ENCODE data around the gene SPEM2. TPM values are rescaled to one million over a fixed set of nuclear protein-coding genes. Genes with fewer than 3 reads are reported as not detected.

The SPEM2 gene
- not detected for total RNA-seq
- polyA plus RNA-seq = not detected

- H3K4me3 ChIP-seq (ENCODE audit: low read depth in 1 of 3, low read length in 3 of 3) = no peak within 1 kb of the TSS
- H3K9me3 ChIP-seq (ENCODE audit: control insufficient read depth in 4 of 4, low read length in 3 of 4) = no peaks in the 10 kb centered on the region
- no peak for DNase-seq (ENCODE audit: low spot score)
- H3K27ac ChIP-seq (ENCODE audit: low read depth in 1 of 2, low read length in 2 of 2) = no peak within 1 kb of the TSS
- 85% methylated on average over 7 of the region's 7 CpGs for WGBS
- TF ChIP-seq EGR1 (IDR thresholded peaks at IDR 0.05; ENCODE audit: low read depth in 2 of 2) (no peak), RXRA (IDR thresholded peaks at IDR 0.05) (no peak), JUND (IDR thresholded peaks at IDR 0.05) (no peak), HNF4A (conservative IDR thresholded peaks at IDR 0.05) (no peak), NR2F2 (IDR thresholded peaks at IDR 0.05) (no peak)
- no peaks in the 10 kb centered on the region for H3K27me3 ChIP-seq (ENCODE audit: control insufficient read depth in 4 of 4, insufficient read depth in 4 of 4, low read length in 3 of 4)
- H3K9ac ChIP-seq (ENCODE audit: low read depth in 1 of 2, low read length in 2 of 2) = no peak within 1 kb of the TSS
- H3K36me3 ChIP-seq (ENCODE audit: control insufficient read depth in 4 of 4, insufficient read depth in 3 of 4, low read depth in 1 of 4, low read length in 3 of 4) = no peaks in the 10 kb centered on the region
- H3K4me1 ChIP-seq (ENCODE audit: control insufficient read depth in 4 of 4, insufficient read depth in 4 of 4, low read length in 3 of 4) = no peaks in the 10 kb centered on the region
Observed at GRCh38 chr17:7425316-7425715, at the start of gene SPEM2. SPEM2 (plus strand) TSS chr17:7425616; CDS start chr17:7425689, 73 bp downstream.

DNA sequence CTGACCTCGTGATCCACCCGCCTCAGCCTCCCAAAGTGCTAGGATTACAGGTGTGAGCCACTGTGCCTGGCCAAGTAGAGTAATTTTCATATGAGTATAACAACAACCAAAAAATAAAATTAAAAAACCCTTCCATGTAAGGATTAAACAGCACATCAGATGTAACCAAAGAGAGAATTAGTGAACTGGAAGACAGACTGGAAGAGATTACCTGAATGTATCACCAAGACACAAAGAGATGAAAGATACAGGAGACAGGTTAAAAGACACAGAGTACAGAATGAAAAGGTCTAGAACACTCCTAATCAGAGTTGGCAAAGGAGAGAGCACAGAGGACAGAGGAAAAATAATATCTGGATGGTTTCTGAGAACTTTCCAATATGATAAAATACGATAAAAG lies 46.3 kb upstream of the SPEM2 start:
- 91% methylated on average over 3 of the region's 3 CpGs for WGBS
- no peak for TF ChIP-seq REST (IDR thresholded peaks at IDR 0.05)
- no peak for TF ChIP-seq RXRA (IDR thresholded peaks at IDR 0.05)
- no peak for TF ChIP-seq HNF4A (conservative IDR thresholded peaks at IDR 0.05)
- no peak for TF ChIP-seq JUND (IDR thresholded peaks at IDR 0.05)
- TF ChIP-seq MAX (IDR thresholded peaks at IDR 0.05) = no peak
- TF ChIP-seq HNF4G (IDR thresholded peaks at IDR 0.05) = no peak
- no peak for TF ChIP-seq EGR1 (IDR thresholded peaks at IDR 0.05; ENCODE audit: low read depth in 2 of 2)
- TF ChIP-seq, protein P1, sequence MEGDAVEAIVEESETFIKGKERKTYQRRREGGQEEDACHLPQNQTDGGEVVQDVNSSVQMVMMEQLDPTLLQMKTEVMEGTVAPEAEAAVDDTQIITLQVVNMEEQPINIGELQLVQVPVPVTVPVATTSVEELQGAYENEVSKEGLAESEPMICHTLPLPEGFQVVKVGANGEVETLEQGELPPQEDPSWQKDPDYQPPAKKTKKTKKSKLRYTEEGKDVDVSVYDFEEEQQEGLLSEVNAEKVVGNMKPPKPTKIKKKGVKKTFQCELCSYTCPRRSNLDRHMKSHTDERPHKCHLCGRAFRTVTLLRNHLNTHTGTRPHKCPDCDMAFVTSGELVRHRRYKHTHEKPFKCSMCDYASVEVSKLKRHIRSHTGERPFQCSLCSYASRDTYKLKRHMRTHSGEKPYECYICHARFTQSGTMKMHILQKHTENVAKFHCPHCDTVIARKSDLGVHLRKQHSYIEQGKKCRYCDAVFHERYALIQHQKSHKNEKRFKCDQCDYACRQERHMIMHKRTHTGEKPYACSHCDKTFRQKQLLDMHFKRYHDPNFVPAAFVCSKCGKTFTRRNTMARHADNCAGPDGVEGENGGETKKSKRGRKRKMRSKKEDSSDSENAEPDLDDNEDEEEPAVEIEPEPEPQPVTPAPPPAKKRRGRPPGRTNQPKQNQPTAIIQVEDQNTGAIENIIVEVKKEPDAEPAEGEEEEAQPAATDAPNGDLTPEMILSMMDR (IDR thresholded peaks at IDR 0.05; ENCODE audit: low read depth, low read length, missing input control) = no peak
- no peak for TF ChIP-seq TAF1 (conservative IDR thresholded peaks at IDR 0.05)
- TF ChIP-seq ATF3 (IDR thresholded peaks at IDR 0.05) = no peak
- no peak for TF ChIP-seq RAD21 (IDR thresholded peaks at IDR 0.05)
- TF ChIP-seq SP1 (IDR thresholded peaks at IDR 0.05) = no peak
- no peak for TF ChIP-seq NR2F2 (IDR thresholded peaks at IDR 0.05)
- TF ChIP-seq FOXA1 (IDR thresholded peaks at IDR 0.05) = no peak
- peaks cover 0 to 3% (median 0%) of the 10 kb centered on the region in 4 donors for H3K27me3 ChIP-seq (ENCODE audit: control insufficient read depth in 4 of 4, insufficient read depth in 4 of 4, low read length in 3 of 4)
- H3K27ac ChIP-seq (ENCODE audit: low read depth in 1 of 2, low read length in 2 of 2) = no peak overlapping the region
- H3K4me1 ChIP-seq (ENCODE audit: control insufficient read depth in 4 of 4, insufficient read depth in 4 of 4, low read length in 3 of 4) = peaks cover 6 to 18% (median 12%) of the 10 kb centered on the region in 4 donors
- no peak for DNase-seq (ENCODE audit: low spot score)
- H3K9ac ChIP-seq (ENCODE audit: low read depth in 1 of 2, low read length in 2 of 2) = no peak overlapping the region
- no peak overlapping the region for H3K4me3 ChIP-seq (ENCODE audit: low read depth in 1 of 3, low read length in 3 of 3)
- H3K36me3 ChIP-seq (ENCODE audit: control insufficient read depth in 4 of 4, insufficient read depth in 3 of 4, low read depth in 1 of 4, low read length in 3 of 4) = no peaks in the 10 kb centered on the region
- no peaks in the 10 kb centered on the region for H3K9me3 ChIP-seq (ENCODE audit: control insufficient read depth in 4 of 4, low read length in 3 of 4)
